Muscle of leg (tissue), 11 donors: ENCODE results near the gene NUFIP2. TPM values are rescaled to one million over a fixed set of nuclear protein-coding genes. Genes with fewer than 3 reads are reported as not detected.
"Not testable (repeated sequence)": the region's sequence is repeated elsewhere in the genome, so short reads cannot be mapped to it uniquely, and the experiment has no call there.

ENCODE experiments used
- DNase-seq: peaks from one replicate; pipeline ENCODE4 v3.0.0; 2013
- H3K27ac ChIP-seq: one replicate; pipeline ENCODE4 v1.5.1; 2013; ENCODE audit warnings: mild to moderate bottlenecking, low read length, control low read depth
- H3K27me3 ChIP-seq: one replicate; pipeline ENCODE4 v1.6.1; 2013; ENCODE audit warnings: low read length; ENCODE audit not compliant: control insufficient read depth, insufficient read depth
- H3K36me3 ChIP-seq: one replicate; pipeline ENCODE4 v1.6.1; 2013; ENCODE audit warnings: low read length; ENCODE audit not compliant: control insufficient read depth, insufficient read depth
- H3K4me1 ChIP-seq: one replicate; pipeline ENCODE4 v1.6.1; 2013; ENCODE audit warnings: low read length; ENCODE audit not compliant: control insufficient read depth, insufficient read depth
- H3K4me3 ChIP-seq: one replicate; pipeline ENCODE4 v1.5.1; 2013; ENCODE audit warnings: low read length, control low read depth
- H3K9me3 ChIP-seq: replicated peaks from 2 replicates; pipeline ENCODE4 v1.6.1; 2013; ENCODE audit warnings: low read depth, low read length; ENCODE audit not compliant: control insufficient read depth
- WGBS: methylation state at CpG from one replicate; pipeline ENCODE4 v1.1.5; 2013; ENCODE audit warnings: missing lambda C conversion rate; ENCODE audit not compliant: insufficient coverage; 5-methylcytosine and 5-hydroxymethylcytosine counted together
- polyA plus RNA-seq, 8 donors: library from polyadenylated mRNA; unstranded; fragments of 120-200 nt; gene quantifications; one replicate each; pipeline versions ENCODE4 v1.2.1 to v1.2.3, GENCODE V29; 2013; ENCODE audit warnings: inconsistent platforms in 1 of 8, low replicate concordance in 1 of 8; ENCODE audit not compliant: insufficient read length in 8 of 8, insufficient read depth in 1 of 8
- total RNA-seq: library from RNA; stranded (reverse); fragments of 120-200 nt; gene quantifications from one replicate; pipeline ENCODE4 v1.2.4, GENCODE V29; 2013

Gene NUFIP2
- total and polyA plus RNA-seq, 9 donors = 17.4 to 35.1 (median 27.7) TPM

DNA sequence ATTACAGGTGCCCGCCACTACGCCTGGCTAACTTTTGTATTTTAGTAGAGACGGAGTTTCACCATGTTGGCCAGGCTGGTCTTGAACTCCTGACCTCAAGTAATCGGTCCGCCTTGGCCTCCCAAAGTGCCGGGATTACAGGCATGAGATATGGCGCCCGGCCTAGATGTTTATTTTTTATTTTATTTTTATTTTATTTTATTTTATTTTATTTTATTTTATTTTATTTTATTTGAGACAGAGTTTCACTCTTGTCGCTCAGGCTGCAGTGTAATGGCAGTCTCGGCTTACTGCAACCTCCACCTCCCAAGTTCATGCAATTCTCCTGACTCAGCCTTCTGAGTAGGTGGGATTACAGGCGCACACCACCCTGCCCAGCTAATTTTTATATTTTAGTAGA is 72.6 kb downstream of the NUFIP2 start:
- H3K27me3 ChIP-seq, H3K27ac ChIP-seq, H3K4me1 ChIP-seq, DNase-seq, H3K4me3 ChIP-seq, H3K36me3 ChIP-seq, H3K9me3 ChIP-seq: not testable (repeated sequence)
- WGBS = 91% methylated on average over 3 of the region's 11 CpGs

DNA sequence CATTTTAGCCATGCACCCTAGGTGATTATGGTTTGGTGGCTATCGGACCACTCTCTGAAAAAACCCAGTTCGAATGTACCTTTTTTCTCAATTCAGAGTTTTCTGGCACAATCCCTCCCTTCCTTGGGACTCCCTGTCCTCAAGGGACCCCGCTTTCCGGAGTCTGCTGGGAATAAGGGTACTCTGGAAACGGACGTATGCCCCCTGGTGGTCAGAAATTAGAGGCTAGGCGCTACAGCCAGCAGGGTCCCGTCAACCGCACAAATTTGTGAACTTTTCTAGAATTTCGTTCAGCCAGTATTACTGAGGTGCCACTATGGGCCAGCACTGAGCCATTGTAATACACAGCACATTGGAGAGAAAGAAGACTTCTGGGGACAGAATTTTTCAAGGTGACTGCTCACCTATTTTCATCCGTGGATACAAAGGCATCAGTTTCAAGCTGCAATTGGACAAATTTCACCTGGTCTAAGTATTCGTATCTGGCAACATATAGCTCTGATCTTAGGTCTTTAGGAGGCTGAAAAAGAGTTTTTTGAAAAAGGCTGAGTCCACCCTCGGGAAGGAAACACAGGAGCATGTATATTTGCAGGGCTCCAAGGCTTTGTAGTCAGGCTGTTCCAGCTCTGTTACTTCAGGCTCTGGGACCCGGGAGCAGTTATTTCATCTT is 74.4 kb downstream of the NUFIP2 start:
- Histone ChIP-seq H3K27ac (no peak overlapping the region), H3K27me3 (no peaks in the 10 kb centered on the region), H3K36me3 (no peaks in the 10 kb centered on the region), H3K4me1 (peaks cover 6% of the 10 kb centered on the region), H3K9me3 (no peaks in the 10 kb centered on the region), H3K4me3 (no peak overlapping the region)
- peak; percentile 84 for DNase-seq
- WGBS = 7% methylated on average over 9 of the region's 14 CpGs

DNA sequence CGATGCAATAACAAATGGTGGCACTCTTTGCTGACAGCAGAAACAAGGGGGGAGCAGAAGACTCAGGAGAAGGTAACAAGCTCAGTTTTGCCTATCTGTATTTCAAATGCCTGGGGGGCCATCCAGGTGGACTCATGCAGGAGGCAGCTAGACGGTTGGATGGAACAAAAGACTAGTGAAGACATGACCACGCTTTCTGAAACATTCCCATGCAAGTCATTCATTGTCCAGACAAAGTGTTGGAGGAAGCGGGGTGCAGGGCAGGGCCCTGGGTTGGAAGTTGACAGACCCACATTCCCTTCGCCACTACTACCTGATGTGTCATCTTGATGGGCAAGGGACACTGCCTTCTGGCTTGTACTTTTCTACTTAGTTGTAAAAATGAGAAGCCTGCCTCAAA is 77.1 kb downstream of the NUFIP2 start:
- no peaks in the 10 kb centered on the region for H3K9me3 ChIP-seq
- no peak overlapping the region for H3K27ac ChIP-seq
- DNase-seq = no peak
- peaks cover 6% of the 10 kb centered on the region for H3K4me1 ChIP-seq
- 83% methylated on average over 2 of the region's 5 CpGs for whole genome bisulfite sequencing
- no peak overlapping the region for H3K4me3 ChIP-seq
- no peaks in the 10 kb centered on the region for H3K27me3 ChIP-seq
- H3K36me3 ChIP-seq = no peaks in the 10 kb centered on the region

DNA sequence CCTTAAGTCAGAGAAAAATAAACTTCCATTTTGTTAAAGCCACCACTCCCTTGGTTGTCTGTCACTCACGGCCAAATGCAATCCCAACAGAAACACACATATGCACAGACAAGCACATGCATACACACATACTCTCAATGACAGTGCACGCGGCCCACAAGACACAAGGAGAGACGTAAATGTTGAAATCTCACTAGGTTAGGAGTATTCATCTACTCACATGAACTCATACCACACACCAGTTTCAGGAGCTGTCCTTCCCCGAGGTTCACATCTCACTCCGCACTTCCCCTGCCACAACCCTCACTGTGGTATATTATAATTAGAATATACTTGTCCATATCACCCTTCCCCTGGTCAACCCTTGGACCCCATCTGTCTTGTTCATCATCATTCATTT is 77.8 kb downstream of the NUFIP2 start:
- no peak overlapping the region for H3K27ac ChIP-seq
- no peak overlapping the region for H3K4me3 ChIP-seq
- H3K27me3 ChIP-seq = no peaks in the 10 kb centered on the region
- no peaks in the 10 kb centered on the region for H3K36me3 ChIP-seq
- H3K9me3 ChIP-seq = no peaks in the 10 kb centered on the region
- no peak for DNase-seq
- H3K4me1 ChIP-seq = peaks cover 6% of the 10 kb centered on the region
- WGBS = 50% methylated on average over 1 of the region's 6 CpGs

DNA sequence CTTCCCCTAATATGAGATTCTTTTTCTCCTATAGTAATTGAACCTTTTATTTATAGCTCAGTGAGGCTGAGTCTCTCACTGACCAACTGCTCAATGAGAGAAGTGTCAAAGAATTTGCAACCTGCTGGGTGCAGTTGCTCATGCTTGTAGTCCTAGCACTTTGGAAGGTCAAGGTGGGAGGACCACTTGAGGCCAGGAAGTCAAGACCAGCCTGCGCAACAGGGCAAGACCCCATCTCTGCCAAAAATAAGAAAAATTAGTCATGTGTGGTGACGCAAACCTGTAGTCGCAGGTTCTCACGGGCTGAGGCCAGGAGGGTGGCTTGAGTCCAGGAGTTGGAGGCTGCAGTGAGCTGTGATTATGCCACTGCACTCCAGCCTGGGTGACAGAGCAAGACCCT is 78.2 kb downstream of the NUFIP2 start:
- 100% methylated on average over 1 of the region's 4 CpGs for WGBS
- Histone ChIP-seq H3K4me1 (peaks cover 6% of the 10 kb centered on the region), H3K4me3 (no peak overlapping the region), H3K27ac (no peak overlapping the region), H3K36me3 (no peaks in the 10 kb centered on the region), H3K9me3 (no peaks in the 10 kb centered on the region), H3K27me3 (no peaks in the 10 kb centered on the region)
- no peak for DNase-seq

DNA sequence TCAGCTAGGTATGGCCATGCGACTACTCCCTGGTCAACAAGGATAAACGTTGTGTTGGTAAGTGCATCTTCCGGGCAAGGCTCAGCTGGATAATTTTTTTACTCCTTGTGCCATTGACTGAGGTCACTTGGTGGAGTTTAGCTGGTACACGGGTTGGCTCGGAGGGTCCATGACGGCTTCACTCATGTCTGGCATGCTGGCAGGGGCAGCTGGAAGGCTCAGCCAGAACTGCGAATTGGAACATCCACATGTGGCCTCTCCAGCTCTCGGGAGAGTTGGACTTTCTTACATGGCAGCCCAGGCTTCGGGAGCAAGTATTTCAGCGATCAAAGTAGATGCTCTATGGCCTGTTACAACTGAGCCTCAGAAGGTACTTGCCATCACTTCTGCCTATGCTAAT is 78.8 kb downstream of the NUFIP2 start:
- no peak for DNase-seq
- WGBS = 77% methylated on average over 10 of the region's 10 CpGs
- no peaks in the 10 kb centered on the region for H3K9me3 ChIP-seq
- H3K4me3 ChIP-seq = no peak overlapping the region
- H3K36me3 ChIP-seq = no peaks in the 10 kb centered on the region
- H3K27me3 ChIP-seq = no peaks in the 10 kb centered on the region
- H3K27ac ChIP-seq = no peak overlapping the region
- peaks cover 6% of the 10 kb centered on the region for H3K4me1 ChIP-seq

DNA sequence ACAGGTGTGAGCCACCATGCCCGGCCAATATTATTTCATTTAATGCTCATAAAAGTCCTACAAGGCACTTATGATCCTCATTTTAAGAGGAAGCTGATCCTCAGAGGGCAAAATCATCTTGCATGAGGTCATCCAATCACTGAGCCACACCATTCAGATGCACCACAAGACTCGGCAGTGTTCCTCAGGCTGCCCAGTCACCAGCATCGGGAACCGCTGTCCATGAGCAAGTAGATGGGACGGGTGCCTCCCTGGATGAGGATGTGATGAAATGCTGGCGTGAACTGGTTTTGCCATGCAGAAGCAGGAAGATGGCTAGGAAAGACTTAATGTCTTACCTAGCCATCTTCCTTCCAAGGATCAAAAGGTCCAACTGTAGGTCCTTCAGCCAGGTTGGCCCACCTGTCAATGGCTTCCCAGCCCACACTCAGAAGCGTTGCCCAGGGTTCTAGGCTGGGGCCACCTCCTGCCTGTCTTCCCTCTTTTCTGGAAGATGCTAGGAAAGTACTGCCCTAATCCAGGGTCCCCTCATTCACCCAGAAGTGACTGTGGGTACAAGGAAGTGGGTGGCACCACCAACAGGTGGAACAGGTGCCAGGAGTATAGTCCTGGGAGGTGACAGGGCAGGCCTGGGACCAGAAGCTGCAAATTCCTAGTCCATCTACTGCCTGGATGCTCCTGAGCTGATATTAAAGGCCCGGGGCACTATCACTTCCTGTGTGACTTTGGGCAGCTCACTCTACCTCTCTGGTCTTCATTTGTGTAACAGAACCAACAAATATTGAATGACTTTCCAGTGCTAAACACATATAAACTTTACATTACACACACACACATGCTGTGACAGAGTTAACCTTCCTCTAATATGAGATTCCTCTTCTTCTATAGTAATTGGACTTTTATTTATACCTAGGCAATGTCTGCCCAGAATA is 79.5 kb downstream of the NUFIP2 start:
- H3K9me3 ChIP-seq = no peaks in the 10 kb centered on the region
- peaks cover 6% of the 10 kb centered on the region for H3K4me1 ChIP-seq
- H3K36me3 ChIP-seq = no peaks in the 10 kb centered on the region
- H3K27ac ChIP-seq = no peak overlapping the region
- H3K27me3 ChIP-seq = no peaks in the 10 kb centered on the region
- H3K4me3 ChIP-seq = no peak overlapping the region
- no peak for DNase-seq
- 100% methylated on average over 2 of the region's 8 CpGs for WGBS

DNA sequence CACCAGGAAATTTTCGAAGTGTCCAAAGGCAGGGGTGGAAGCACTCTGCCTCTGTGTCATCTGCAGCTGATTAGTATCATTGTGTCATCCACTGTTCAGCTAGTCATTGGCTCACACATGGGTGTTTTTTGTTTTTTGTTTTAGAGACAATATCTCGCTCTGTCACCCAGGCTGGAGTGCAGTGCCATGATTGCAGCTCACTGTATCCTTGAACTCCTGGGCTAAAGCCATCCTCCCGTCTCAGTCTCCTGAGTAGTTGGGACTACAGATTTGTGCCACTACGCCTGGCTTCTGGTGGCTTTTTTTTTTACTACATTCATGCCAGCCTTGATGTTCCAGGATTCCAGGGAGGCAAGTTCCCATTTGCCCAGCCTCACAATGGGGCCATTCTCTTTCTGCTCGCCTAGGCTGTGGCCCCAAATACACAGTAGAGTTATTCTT is 81.2 kb downstream of the NUFIP2 start:
- WGBS = 81% methylated on average over 4 of the region's 5 CpGs
- Histone ChIP-seq H3K4me3 (no peak overlapping the region), H3K27ac (no peak overlapping the region), H3K9me3 (no peaks in the 10 kb centered on the region), H3K36me3 (no peaks in the 10 kb centered on the region), H3K27me3 (no peaks in the 10 kb centered on the region), H3K4me1 (peaks cover 5% of the 10 kb centered on the region)
- DNase-seq = no peak

DNA sequence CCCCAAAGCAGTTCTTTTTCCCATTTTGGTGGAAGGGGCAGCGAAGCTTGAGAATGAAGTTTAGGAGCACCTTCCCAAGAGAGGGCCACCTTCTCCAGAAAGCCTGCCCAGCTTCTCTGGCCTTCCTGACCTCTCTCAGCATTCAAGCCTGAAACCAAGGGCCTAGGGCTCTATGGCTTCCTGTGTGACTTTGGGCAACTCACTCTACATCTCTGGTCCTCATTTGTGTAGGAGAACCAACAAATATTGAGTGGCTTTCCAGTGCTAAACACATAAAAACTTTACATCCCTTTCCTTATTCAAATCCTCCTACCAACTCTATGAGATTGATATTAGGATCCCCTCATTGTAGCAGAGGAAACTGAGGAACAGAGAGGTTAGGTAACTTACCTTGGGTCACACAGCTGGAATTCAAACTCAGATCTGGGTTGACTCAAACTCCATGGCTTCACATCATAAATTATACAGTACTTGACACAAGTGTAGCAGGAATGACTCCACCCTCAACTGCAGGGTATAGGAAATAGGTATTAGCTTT is 81.8 kb downstream of the NUFIP2 start:
- Histone ChIP-seq H3K4me1 (peaks cover 5% of the 10 kb centered on the region), H3K27ac (no peak overlapping the region), H3K4me3 (no peak overlapping the region), H3K27me3 (no peaks in the 10 kb centered on the region), H3K36me3 (no peaks in the 10 kb centered on the region), H3K9me3 (no peaks in the 10 kb centered on the region)
- no CpG with 5 or more reads among the region's 1 CpG for WGBS
- DNase-seq = no peak

DNA sequence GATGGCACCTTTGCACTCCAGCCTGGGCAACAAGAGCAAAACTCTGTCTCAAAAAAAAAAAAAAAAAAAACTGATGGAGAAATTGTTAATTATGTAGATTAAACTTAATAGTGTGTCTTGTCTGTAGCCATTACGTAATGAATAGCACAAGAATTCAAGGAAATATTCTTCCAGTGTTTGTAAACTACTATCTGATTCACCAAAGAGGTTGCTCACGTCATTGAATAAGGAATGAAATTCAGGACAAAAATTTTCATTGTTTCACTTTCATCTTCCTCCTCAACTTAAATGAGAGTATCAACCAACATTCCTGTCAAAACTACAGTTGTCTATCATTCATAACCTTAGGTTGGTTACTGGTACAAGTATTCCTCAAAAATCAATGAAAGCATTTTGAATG is 83.1 kb downstream of the NUFIP2 start:
- H3K27me3 ChIP-seq = no peaks in the 10 kb centered on the region
- no peaks in the 10 kb centered on the region for H3K36me3 ChIP-seq
- WGBS = no CpG with 5 or more reads among the region's 2 CpGs
- H3K4me3 ChIP-seq = no peak overlapping the region
- H3K4me1 ChIP-seq = peaks cover 5% of the 10 kb centered on the region
- no peak for DNase-seq
- no peaks in the 10 kb centered on the region for H3K9me3 ChIP-seq
- no peak overlapping the region for H3K27ac ChIP-seq
